H1 (cell line): ENCODE measurements around the gene MYH10. TPM values are rescaled to one million over a fixed set of nuclear protein-coding genes. Genes with fewer than 3 reads are reported as not detected.

Source experiments
- CTCF ChIA-PET: fragments of 300-600 bp; sonication (Branson Sonifier 250); formaldehyde crosslinking; loops from one replicate; lab custom pipeline; 2021; ENCODE audit not compliant: partially characterized antibody; lab: Charles Lee
- POLR2A ChIA-PET: fragments of 300-600 bp; sonication (Branson Sonifier 250); formaldehyde crosslinking; loops from one replicate; lab custom pipeline; 2021; ENCODE audit warnings: inconsistent platforms; ENCODE audit not compliant: partially characterized antibody; lab: Charles Lee
- DNase-seq, 2 experiments: peaks; one replicate each; pipeline versions ENCODE4 v3.0.0 to v3.0.0-alpha.2; 2010 to 2022; ENCODE audit warnings: low spot score in 2 of 2, low read depth in 1 of 2, mixed read lengths in 1 of 2
- FAIRE-seq: peaks from 2 replicates; lab custom pipeline; 2011; peaks lifted over from hg19 to GRCh38; lab: Jason Lieb, UNC
- H2AFZ ChIP-seq: 2 replicates; pipeline ENCODE4 v1.8.1; 2012; ENCODE audit warnings: low read length, inconsistent platforms
- H2AK5ac ChIP-seq: 2 replicates; pipeline ENCODE4 v1.6.1; 2013; ENCODE audit warnings: low read depth, low read length
- H2BK120ac ChIP-seq: replicated peaks from 2 replicates; pipeline ENCODE3; 2013; ENCODE audit warnings: low read depth, low read length, inconsistent platforms
- H2BK12ac ChIP-seq: 2 replicates; pipeline ENCODE4 v1.6.1; 2013; ENCODE audit warnings: low read depth, low read length
- H2BK15ac ChIP-seq: 2 replicates; pipeline ENCODE4 v1.6.1; 2013; ENCODE audit warnings: low read length
- H2BK20ac ChIP-seq: 2 replicates; pipeline ENCODE4 v1.6.1; 2013; ENCODE audit warnings: low read length
- H2BK5ac ChIP-seq: 2 replicates; pipeline ENCODE4 v1.6.1; 2013; ENCODE audit warnings: low read depth, low read length
- H3K14ac ChIP-seq: 2 replicates; pipeline ENCODE4 v1.6.1; 2013; ENCODE audit warnings: inconsistent platforms; ENCODE audit not compliant: insufficient read length
- H3K18ac ChIP-seq: 2 replicates; pipeline ENCODE4 v1.6.1; 2013; ENCODE audit warnings: low read length; ENCODE audit errors: extremely low read depth
- H3K23ac ChIP-seq: 2 replicates; pipeline ENCODE4 v1.6.1; 2013; ENCODE audit warnings: inconsistent platforms; ENCODE audit not compliant: insufficient read length
- H3K23me2 ChIP-seq: 2 replicates; pipeline ENCODE4 v1.6.1; 2013; ENCODE audit warnings: low read depth, low read length
- H3K27ac ChIP-seq: 2 replicates; pipeline ENCODE4 v1.6.1; 2011; ENCODE audit warnings: low read depth, low read length, inconsistent platforms
- H3K27me3 ChIP-seq, 4 experiments: replicated peaks in 1 of 4; 1 replicate in 1 of 4; 2 replicates in 3 of 4; pipeline versions ENCODE4 v1.6.1 to v1.8.1; 2011 to 2013; ENCODE audit warnings: low read length in 3 of 4, mild to moderate bottlenecking in 3 of 4, inconsistent platforms in 2 of 4, mixed read lengths in 2 of 4, moderate library complexity in 1 of 4; ENCODE audit not compliant: control insufficient read depth in 3 of 4, insufficient read depth in 3 of 4; ENCODE audit errors: extremely low read depth in 1 of 4
- H3K36me3 ChIP-seq, 4 experiments: 2 replicates each; pipeline versions ENCODE4 v1.6.1 to v1.8.1; 2011 to 2013; ENCODE audit warnings: mild to moderate bottlenecking in 4 of 4, low read length in 3 of 4, moderate library complexity in 2 of 4, control low read depth in 1 of 4, inconsistent platforms in 1 of 4; ENCODE audit not compliant: insufficient read depth in 4 of 4, control insufficient read depth in 2 of 4
- H3K4ac ChIP-seq: replicated peaks from 2 replicates; pipeline ENCODE3; 2013; ENCODE audit warnings: low read length, low read depth, mixed read lengths, inconsistent platforms; ENCODE audit not compliant: insufficient read length
- H3K4me1 ChIP-seq, 4 experiments: replicated peaks in 1 of 4; 1 replicate in 1 of 4; 2 replicates in 3 of 4; pipeline versions ENCODE4 v1.6.1 to v1.8.1; 2011 to 2013; ENCODE audit warnings: low read length in 3 of 4, inconsistent platforms in 2 of 4, mixed read lengths in 1 of 4; ENCODE audit not compliant: insufficient read depth in 4 of 4, control insufficient read depth in 3 of 4
- H3K4me2 ChIP-seq, 2 experiments: 2 replicates each; pipeline versions ENCODE4 v1.6.1 to v1.8.1; 2011 to 2013; ENCODE audit warnings: low read depth in 2 of 2, low read length in 2 of 2, control low read depth in 1 of 2, inconsistent platforms in 1 of 2, mild to moderate bottlenecking in 1 of 2; ENCODE audit not compliant: insufficient read depth in 1 of 2
- H3K4me3 ChIP-seq, 4 experiments: fragments of 200-600, 300-600 bp in 1 of 4; sonication (generic), shearing (Covaris generic), sonication (Bioruptor Twin) in 1 of 4; 2 replicates each; pipeline versions ENCODE4 v1.5.1 to v1.8.1; 2011 to 2016; ENCODE audit warnings: low read length in 4 of 4, low read depth in 3 of 4, control low read depth in 2 of 4, inconsistent platforms in 2 of 4, mild to moderate bottlenecking in 2 of 4, mixed read lengths in 1 of 4, moderate library complexity in 1 of 4; ENCODE audit not compliant: insufficient read depth in 2 of 4; ENCODE audit errors: extremely low read depth in 1 of 4
- H3K56ac ChIP-seq: replicated peaks from 2 replicates; pipeline ENCODE3; 2013; ENCODE audit warnings: low read depth, mild to moderate bottlenecking, mixed read lengths, low read length, inconsistent platforms; ENCODE audit not compliant: insufficient read length
- H3K79me1 ChIP-seq: 2 replicates; pipeline ENCODE4 v1.6.1; 2013; ENCODE audit warnings: low read depth, low read length, control low read depth
- H3K79me2 ChIP-seq, 2 experiments: 2 replicates each; pipeline versions ENCODE4 v1.6.1 to v1.8.1; 2012 to 2013; ENCODE audit warnings: low read length in 2 of 2, mild to moderate bottlenecking in 2 of 2, inconsistent platforms in 1 of 2; ENCODE audit not compliant: insufficient read depth in 2 of 2, control insufficient read depth in 1 of 2
- H3K9ac ChIP-seq, 4 experiments: replicated peaks in 1 of 4; 1 replicate in 1 of 4; 2 replicates in 3 of 4; pipeline versions ENCODE4 v1.6.1 to v1.8.1; 2011 to 2013; ENCODE audit warnings: low read depth in 3 of 4, low read length in 3 of 4, control low read depth in 2 of 4, mild to moderate bottlenecking in 2 of 4, moderate library complexity in 2 of 4, inconsistent platforms in 1 of 4; ENCODE audit errors: extremely low read depth in 1 of 4
- H3K9me3 ChIP-seq, 2 experiments: 2 replicates each; pipeline versions ENCODE4 v1.6.1 to v1.8.1; 2012 to 2013; ENCODE audit warnings: mild to moderate bottlenecking in 2 of 2, moderate library complexity in 2 of 2, control low read depth in 1 of 2, inconsistent platforms in 1 of 2, low read depth in 1 of 2, low read length in 1 of 2, mixed read lengths in 1 of 2; ENCODE audit not compliant: insufficient read depth in 2 of 2
- H4K20me1 ChIP-seq, 2 experiments: replicated peaks in 1 of 2; 2 replicates each; pipeline versions ENCODE3 to v1.8.1; 2011 to 2013; ENCODE audit warnings: inconsistent platforms in 2 of 2, low read length in 2 of 2, mild to moderate bottlenecking in 1 of 2; ENCODE audit not compliant: insufficient read depth in 2 of 2, control insufficient read depth in 1 of 2
- H4K5ac ChIP-seq: 2 replicates; pipeline ENCODE4 v1.6.1; 2013; ENCODE audit warnings: low read length, low read depth, mixed read lengths, inconsistent platforms; ENCODE audit not compliant: insufficient read length
- H4K8ac ChIP-seq: 2 replicates; pipeline ENCODE4 v1.8.0; 2013; ENCODE audit warnings: mild to moderate bottlenecking, moderate library complexity, low read length, inconsistent platforms; ENCODE audit not compliant: insufficient read depth; ENCODE audit errors: extremely low read depth
- H4K91ac ChIP-seq: replicated peaks from 2 replicates; pipeline ENCODE3; 2013; ENCODE audit warnings: low read length, mixed read lengths, inconsistent platforms; ENCODE audit not compliant: insufficient read length
- CEBPB ChIP-seq: IDR thresholded peaks from 2 replicates; pipeline ENCODE4 v1.6.1; 2012; ENCODE audit warnings: low read depth, low read length
- EP300 ChIP-seq, 2 experiments: IDR thresholded peaks; 1 replicate in 1 of 2; 2 replicates in 1 of 2; pipeline ENCODE4 v1.6.1; 2011 to 2012; ENCODE audit warnings: low read depth in 2 of 2, low read length in 2 of 2, mild to moderate bottlenecking in 2 of 2, borderline replicate concordance in 1 of 2, inconsistent platforms in 1 of 2, moderate library complexity in 1 of 2
- POU5F1 ChIP-seq: IDR thresholded peaks from 2 replicates; pipeline ENCODE4 v1.6.1; 2011; ENCODE audit warnings: low read depth, mild to moderate bottlenecking, low read length, moderate library complexity
- RAD21 ChIP-seq, 2 experiments: IDR thresholded peaks in 1 of 2; conservative IDR thresholded peaks in 1 of 2; 2 replicates each; pipeline ENCODE4 v1.6.1; 2011; ENCODE audit warnings: low read depth in 2 of 2, low read length in 2 of 2, improper control_type of control experiment in 1 of 2, inconsistent platforms in 1 of 2, mild to moderate bottlenecking in 1 of 2, moderate library complexity in 1 of 2
- SUZ12 ChIP-seq: fragments of 200-600 bp; sonication (generic); IDR thresholded peaks from 2 replicates; pipeline ENCODE4 v1.6.1; 2012; ENCODE audit warnings: mild to moderate bottlenecking, inconsistent platforms, low read length, moderate library complexity, mixed read lengths
- YY1 ChIP-seq: IDR thresholded peaks from 2 replicates; pipeline ENCODE4 v1.6.1; 2011; ENCODE audit warnings: low read depth, mild to moderate bottlenecking, low read length
- WGBS, 2 experiments: shearing (Covaris generic) in 1 of 2; methylation state at CpG; one replicate each; pipeline versions ENCODE4 v1.1.6 to v1.1.7; 2013 to 2015; ENCODE audit warnings: low lambda C conversion rate in 2 of 2, mixed read lengths in 2 of 2, inconsistent platforms in 1 of 2, low coverage in 1 of 2, missing lambda C conversion rate in 1 of 2; ENCODE audit not compliant: insufficient replicate concordance in 2 of 2, insufficient coverage in 1 of 2, insufficient read length in 1 of 2; ENCODE audit errors: extremely low coverage in 1 of 2, missing lambda C conversion rate in 1 of 2; 5-methylcytosine and 5-hydroxymethylcytosine counted together
- polyA plus RNA-seq, 7 experiments: library from polyadenylated mRNA; depleted of rRNA in 3 of 7; stranded (reverse) in 5 of 7; unstranded in 2 of 7; fragments of >200 nt in 5 of 7; fragments of 200-250 nt in 2 of 7; gene quantifications; 1 replicate in 5 of 7; 2 replicates in 1 of 7; 4 replicates in 1 of 7; pipeline versions ENCODE4 v1.2.1 to v1.2.3, GENCODE V29; 2011 to 2013; ENCODE audit warnings: missing spikeins in 2 of 7, mixed read lengths in 2 of 7
- total RNA-seq: library from RNA; stranded (reverse); fragmentation: NEBNext Ultra II Directional; extraction: Animal tissue kit (Norgen Biotek cat#: 25700); gene quantifications from 2 replicates; pipeline ENCODE4 v1.2.1, GENCODE V29; 2021

Gene MYH10
- total and polyA plus RNA-seq, 2 of the 8 experiments (the other 6 are each of a cell fraction or from before 2014, with no cell fraction given), result 64.1 to 289 TPM

DNA sequence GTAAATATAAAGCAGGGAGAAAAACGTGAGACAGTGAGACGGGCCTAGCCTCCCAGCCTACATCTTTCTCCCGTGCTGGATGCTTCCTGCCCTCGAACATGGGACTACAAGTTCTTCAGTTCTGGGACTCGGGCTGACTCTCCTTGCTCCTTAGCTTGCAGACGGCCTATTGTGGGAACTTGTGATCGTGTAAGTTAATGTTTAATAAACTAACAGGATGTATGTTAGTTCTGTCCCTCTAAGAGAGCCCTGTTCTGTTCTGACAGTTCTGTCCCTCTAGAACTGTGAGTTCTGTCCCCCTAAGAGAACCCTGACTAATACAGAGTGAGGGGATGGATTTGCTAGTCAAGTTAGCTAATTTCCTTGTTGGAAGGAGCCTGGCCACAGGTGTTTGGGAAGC is 16.7 kb upstream of the MYH10 start:
- Histone ChIP-seq H3K27me3 (no peaks in the 10 kb centered on the region), H2BK20ac (no peak overlapping the region), H3K23me2 (no peaks in the 10 kb centered on the region), H3K79me1 (no peaks in the 10 kb centered on the region), H3K14ac (no peak overlapping the region), H4K91ac (no peak overlapping the region), H3K4me3 (no peak overlapping the region), H3K4ac (no peak overlapping the region), H3K23ac (no peak overlapping the region), H3K56ac (no peak overlapping the region), H3K27ac (no peak overlapping the region), H3K9ac (no peak overlapping the region), H4K8ac (no peak overlapping the region), H4K5ac (no peak overlapping the region), H3K4me1 (no peaks in the 10 kb centered on the region), H2BK15ac (no peak overlapping the region), H3K18ac (no peak overlapping the region), H2BK120ac (no peak overlapping the region), H3K36me3 (no peaks in the 10 kb centered on the region), H2AK5ac (no peak overlapping the region), H2BK12ac (no peak overlapping the region), H3K79me2 (no peaks in the 10 kb centered on the region), H4K20me1 (no peaks in the 10 kb centered on the region), H2AFZ (no peak overlapping the region), H2BK5ac (no peak overlapping the region), H3K4me2 (no peak overlapping the region), H3K9me3 (no peaks in the 10 kb centered on the region)
- WGBS, 2 experiments, result 84% methylated on average over 7 of the region's 7 CpGs; no CpG with 5 or more reads in 1 of the 2 experiments
- no peak for DNase-seq
- FAIRE-seq, result no peak
- POLR2A ChIA-PET, result interaction anchor here (0.6 to 1.6 kb wide), 2 partner anchors 15 to 29 kb away, joined by 3 read pairs; no protein-coding TSS in a partner anchor
- TF ChIP-seq POU5F1, result no peak
- TF ChIP-seq YY1, result no peak
- TF ChIP-seq CEBPB, result no peak
- no peak for TF ChIP-seq RAD21 (IDR thresholded peaks at IDR 0.05 in 1 of 2, conservative IDR thresholded peaks at IDR 0.05 in 1 of 2; ENCODE audit: low read depth in 2 of 2, low read length in 2 of 2)
- no peak for TF ChIP-seq SUZ12
- no peak for TF ChIP-seq EP300 (IDR thresholded peaks at IDR 0.05; ENCODE audit: borderline replicate concordance in 1 of 2, low read depth in 2 of 2, low read length in 2 of 2)
- CTCF ChIA-PET, result interaction anchor here (0.6 to 1.1 kb wide), 2 partner anchors 14 to 27 kb away, joined by 3 read pairs; no protein-coding TSS in a partner anchor
